Nephron (organoid): ENCODE results near the gene PCSK5.
A peak's percentile ranks its signal among the peaks of the same experiment; 100 is the strongest.
"Not testable (repeated sequence)": the region's sequence is repeated elsewhere in the genome, so short reads cannot be mapped to it uniquely, and the experiment has no call there.

Experiments
- H3K27ac Mint-ChIP-seq, 3 experiments: 2 replicates each; pipeline ENCODE4 v1.8.0; 2020; ENCODE audit warnings: mixed read lengths in 3 of 3, mild to moderate bottlenecking in 2 of 3, moderate library complexity in 1 of 3
- H3K27me3 Mint-ChIP-seq: 2 replicates; pipeline ENCODE4 v1.8.0; 2021; ENCODE audit warnings: low read depth, mild to moderate bottlenecking, moderate library complexity, mixed read lengths
- H3K36me3 Mint-ChIP-seq: 2 replicates; pipeline ENCODE4 v1.8.0; 2020; ENCODE audit warnings: low read depth, mixed read lengths
- H3K4me1 Mint-ChIP-seq: 2 replicates; pipeline ENCODE4 v1.8.0; 2020; ENCODE audit warnings: mixed read lengths
- H3K4me3 Mint-ChIP-seq, 3 experiments: 2 replicates each; pipeline ENCODE4 v1.8.0; 2020; ENCODE audit warnings: mild to moderate bottlenecking in 3 of 3, mixed read lengths in 3 of 3, moderate library complexity in 2 of 3
- H3K9me3 Mint-ChIP-seq: 2 replicates; pipeline ENCODE4 v1.8.0; 2020; ENCODE audit warnings: mixed read lengths
- CTCF ChIP-seq, 3 experiments: fragments of 200-600 bp; sonication (generic); IDR thresholded peaks; one replicate each; pipeline ENCODE4 v1.5.0; 2021; ENCODE audit warnings: antibody characterized with exemption in 3 of 3; ENCODE audit not compliant: unreplicated experiment in 3 of 3

Gene PCSK5

GRCh38 chr9:75891771-75892215, 1.3 kb downstream of the PCSK5 start:
- Mint-ChIP-seq H3K4me1 (peaks cover 48% of the 10 kb centered on the region), H3K4me3 (peak overlapping the region; percentile 94 to 97 (median 97)), H3K9me3 (no peaks in the 10 kb centered on the region), H3K27me3 (peaks cover 5% of the 10 kb centered on the region), H3K27ac (peak overlapping the region; percentile 68 to 85 (median 84)), H3K36me3 (no peaks in the 10 kb centered on the region)
- TF ChIP-seq CTCF (IDR thresholded peaks at IDR 0.05; ENCODE audit: unreplicated experiment in 3 of 3), result no peak

- H3K9me3 Mint-ChIP-seq, result no peaks in the 10 kb centered on the region
- H3K27ac Mint-ChIP-seq, result peak overlapping the region in 2 of 3 experiments; percentile 20 to 50
Observed at GRCh38 chr9:75892216-75892911, 1.9 kb downstream of the PCSK5 start.

GRCh38 chr9:75893106-75893505, 2.6 kb downstream of the PCSK5 start:
- Mint-ChIP-seq H3K9me3 (no peaks in the 10 kb centered on the region), H3K27ac (peak overlapping the region in 2 of 3 experiments; percentile 20 to 50), H3K27me3 (peaks cover 5% of the 10 kb centered on the region), H3K36me3 (no peaks in the 10 kb centered on the region), H3K4me3 (peak overlapping the region; percentile 94 to 97 (median 97)), H3K4me1 (peaks cover 46% of the 10 kb centered on the region)
- TF ChIP-seq CTCF (IDR thresholded peaks at IDR 0.05; ENCODE audit: unreplicated experiment in 3 of 3), result no peak

More at GRCh38 chr9:75892216-75892911, 1.9 kb downstream of the PCSK5 start:
- peaks cover 5% of the 10 kb centered on the region for H3K27me3 Mint-ChIP-seq
- H3K36me3 Mint-ChIP-seq, result no peaks in the 10 kb centered on the region
- peaks cover 48% of the 10 kb centered on the region for H3K4me1 Mint-ChIP-seq
- TF ChIP-seq CTCF (IDR thresholded peaks at IDR 0.05; ENCODE audit: unreplicated experiment in 3 of 3), result no peak
- peak overlapping the region; percentile 94 to 97 (median 97) for H3K4me3 Mint-ChIP-seq

GRCh38 chr9:75894566-75894965, 4.1 kb downstream of the PCSK5 start:
- peaks cover 38% of the 10 kb centered on the region for H3K4me1 Mint-ChIP-seq
- peak overlapping the region; percentile 48 to 97 (median 52) for H3K4me3 Mint-ChIP-seq
- TF ChIP-seq CTCF (IDR thresholded peaks at IDR 0.05; ENCODE audit: unreplicated experiment in 3 of 3), result no peak
- H3K9me3 Mint-ChIP-seq, result no peaks in the 10 kb centered on the region
- H3K36me3 Mint-ChIP-seq, result peaks cover under 1% of the 10 kb centered on the region
- no peak overlapping the region for H3K27ac Mint-ChIP-seq
- H3K27me3 Mint-ChIP-seq, result peaks cover 5% of the 10 kb centered on the region

- Mint-ChIP-seq H3K27me3 (peaks cover 5% of the 10 kb centered on the region), H3K36me3 (peaks cover 3% of the 10 kb centered on the region), H3K27ac (no peak overlapping the region), H3K4me3 (no peak overlapping the region), H3K9me3 (no peaks in the 10 kb centered on the region), H3K4me1 (peaks cover 34% of the 10 kb centered on the region)
- TF ChIP-seq CTCF (IDR thresholded peaks at IDR 0.05; ENCODE audit: unreplicated experiment in 3 of 3), result no peak
Observed at GRCh38 chr9:75895112-75895511, 4.6 kb downstream of the PCSK5 start.

- H3K4me3 Mint-ChIP-seq, result peak overlapping the region in 1 of 3 experiments; percentile 16
- H3K27ac Mint-ChIP-seq, result no peak overlapping the region
- peaks cover 34% of the 10 kb centered on the region for H3K4me1 Mint-ChIP-seq
Observed at GRCh38 chr9:75896193-75896592, 5.7 kb downstream of the PCSK5 start.

GRCh38 chr9:75900893-75901524, 10.5 kb downstream of the PCSK5 start:
- H3K36me3 Mint-ChIP-seq, result peaks cover 14% of the 10 kb centered on the region
- not testable (repeated sequence) for H3K4me3 Mint-ChIP-seq, H3K9me3 Mint-ChIP-seq, H3K4me1 Mint-ChIP-seq, H3K27me3 Mint-ChIP-seq, H3K27ac Mint-ChIP-seq

More at GRCh38 chr9:75896193-75896592, 5.7 kb downstream of the PCSK5 start:
- Mint-ChIP-seq H3K9me3 (no peaks in the 10 kb centered on the region), H3K27me3 (peaks cover 5% of the 10 kb centered on the region), H3K36me3 (peaks cover 10% of the 10 kb centered on the region)
- TF ChIP-seq CTCF (IDR thresholded peaks at IDR 0.05; ENCODE audit: unreplicated experiment in 3 of 3), result no peak
